Activated CD4-positive, alpha-beta T cell treated with anti-CD3 and anti-CD28 coated beads, Interleukin-2, Interleukin-4, amounts not matched to agents 100 ng/mL and 50 ng/mL, durations not matched to agents 16 hours and 8 hours (primary cell): ENCODE results near the gene NUTM2F.
"Not testable (repeated sequence)": the region's sequence is repeated elsewhere in the genome, so short reads cannot be mapped to it uniquely, and the experiment has no call there.

Experiments used
- DNase-seq: peaks from one replicate; pipeline ENCODE4 v3.0.0-alpha.2; 2020; ENCODE audit warnings: low spot score

NUTM2F gene

GRCh38 chr9:94315034-94315984, 13.1 kb downstream of the NUTM2F start:
- DNase-seq: not testable (repeated sequence)

DNA sequence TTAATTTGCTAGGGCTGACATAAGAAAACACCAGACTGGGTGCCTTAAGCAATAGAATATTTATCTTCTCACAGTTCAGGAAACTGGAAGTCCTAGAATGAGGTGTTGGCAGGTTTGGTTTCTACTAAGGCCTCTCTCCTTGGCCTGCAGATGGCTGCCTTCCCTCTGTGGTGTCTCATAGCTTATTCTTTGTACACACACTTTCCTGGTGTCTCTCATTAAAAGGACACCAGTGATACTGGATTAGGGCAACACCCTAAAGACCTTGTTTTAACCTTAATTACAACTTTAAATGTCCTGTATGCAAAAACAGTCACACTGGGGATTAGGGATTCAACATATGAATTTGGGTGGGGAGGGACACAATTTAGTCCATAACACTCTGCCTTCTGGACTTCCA, 25.1 kb downstream of the NUTM2F start:
- no peak for DNase-seq

GRCh38 chr9:94302426-94302825, 26.0 kb downstream of the NUTM2F start:
- no peak for DNase-seq

DNA sequence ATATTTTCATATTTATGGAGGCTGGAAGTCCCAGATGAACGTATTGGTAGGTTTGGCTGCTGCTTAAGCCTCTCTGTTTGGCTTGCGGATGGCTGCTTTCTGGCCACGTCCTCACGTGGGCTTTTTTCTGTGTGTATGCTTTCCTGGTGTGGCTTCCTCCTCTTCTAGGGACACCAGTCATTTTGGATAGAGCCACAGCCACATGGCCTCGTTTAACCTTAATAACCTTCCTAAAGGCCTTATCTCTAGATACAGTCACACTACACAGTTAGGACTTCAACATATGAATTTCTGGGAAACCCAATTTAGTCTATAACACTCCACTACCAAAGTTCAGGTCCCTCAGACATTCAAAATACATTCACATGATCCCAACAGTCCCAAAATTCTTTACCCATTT, 26.9 kb downstream of the NUTM2F start:
- DNase-seq: no peak

- no peak for DNase-seq
Observed at GRCh38 chr9:94300470-94301301, 27.8 kb downstream of the NUTM2F start.

DNA sequence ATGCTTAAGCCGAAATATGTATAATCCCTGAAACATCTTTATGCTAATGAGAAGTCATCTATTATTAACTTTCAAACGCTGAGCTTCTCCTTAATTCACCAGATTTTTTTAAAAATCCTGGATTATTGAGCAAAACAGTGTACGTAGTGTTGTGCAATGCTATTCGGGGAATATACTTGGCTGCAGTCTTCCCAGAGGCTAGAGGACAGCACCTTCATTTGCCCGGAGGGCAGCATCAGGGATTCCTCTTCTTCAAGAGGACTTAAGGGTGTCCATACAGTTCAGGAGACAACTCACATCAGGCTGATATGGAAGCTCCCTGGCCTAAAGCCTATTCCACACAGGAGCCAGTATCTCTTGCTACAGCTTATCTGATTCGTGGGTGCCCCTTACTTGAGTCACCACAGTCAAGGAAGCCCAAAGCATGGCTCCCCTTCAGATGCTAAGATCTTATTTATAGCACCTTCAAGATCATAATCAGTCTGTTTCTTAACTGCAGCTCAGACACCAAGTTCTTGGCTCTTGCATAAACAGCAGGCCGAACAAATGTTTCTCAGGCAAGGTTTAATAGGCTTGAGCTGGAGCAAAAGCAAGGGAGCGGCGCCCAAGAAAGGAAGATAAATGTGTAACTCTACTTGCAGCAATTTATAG, 29.4 kb downstream of the NUTM2F start:
- DNase-seq: no peak

- DNase-seq: no peak
Observed at GRCh38 chr9:94289691-94290090, 38.8 kb downstream of the NUTM2F start.

DNA sequence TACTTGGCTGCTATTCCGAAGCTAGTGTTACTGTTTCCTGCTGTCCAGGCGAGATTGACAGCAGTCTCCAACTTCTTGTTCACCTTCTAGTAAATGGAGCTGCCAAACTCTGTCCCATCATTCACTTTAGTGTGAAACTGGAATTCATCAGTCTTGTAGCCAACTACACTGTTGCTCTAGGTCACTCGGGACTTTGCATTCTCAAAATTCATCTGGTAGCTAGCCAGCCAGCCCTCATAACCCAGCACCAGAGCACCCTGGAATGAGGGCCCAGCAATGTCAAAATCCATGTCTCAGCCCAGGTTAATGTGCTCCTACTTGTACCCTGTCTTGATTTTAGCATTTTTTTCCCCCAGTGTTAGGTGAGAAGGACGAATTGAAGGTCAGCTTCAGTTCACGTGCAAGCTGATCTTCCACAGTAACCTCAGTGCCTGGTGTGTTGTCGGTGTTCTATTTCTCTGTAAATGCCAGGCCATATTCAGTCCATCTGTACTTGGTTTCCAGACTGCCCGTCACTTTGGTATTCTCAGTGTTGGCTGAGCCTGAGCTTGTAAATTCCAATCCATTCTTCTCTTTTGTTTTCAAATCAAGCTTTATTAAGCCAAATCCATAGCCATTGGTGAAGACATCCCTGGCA, 40.4 kb downstream of the NUTM2F start:
- DNase-seq: no peak

- DNase-seq: no peak
Observed at GRCh38 chr9:94286116-94286515, 42.3 kb downstream of the NUTM2F start.

GRCh38 chr9:94281101-94281500, 47.3 kb downstream of the NUTM2F start:
- no peak for DNase-seq

GRCh38 chr9:94280409-94280989, 47.9 kb downstream of the NUTM2F start:
- DNase-seq: no peak

- DNase-seq: no peak
Observed at GRCh38 chr9:94277885-94278536, 50.4 kb downstream of the NUTM2F start.

DNA sequence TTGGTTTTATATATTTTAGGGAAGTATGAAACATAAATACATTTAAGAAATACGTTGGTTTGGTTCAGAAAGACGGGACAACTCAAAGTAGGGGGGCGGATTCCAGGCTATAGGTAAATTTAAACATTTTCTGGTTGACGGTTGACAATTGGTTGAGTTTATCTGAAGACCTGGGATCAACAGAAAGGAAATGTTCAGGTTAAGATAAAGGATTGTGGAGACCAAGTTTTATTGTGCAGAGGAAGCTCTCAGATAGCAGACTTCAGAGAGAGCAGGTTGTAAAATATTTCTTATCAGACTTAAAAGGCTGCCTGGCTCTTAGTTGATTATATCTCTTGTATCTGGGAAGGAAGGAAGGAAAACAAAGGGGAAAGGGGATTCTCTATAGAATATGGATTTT, 51.4 kb downstream of the NUTM2F start:
- DNase-seq: not testable (repeated sequence)

DNA sequence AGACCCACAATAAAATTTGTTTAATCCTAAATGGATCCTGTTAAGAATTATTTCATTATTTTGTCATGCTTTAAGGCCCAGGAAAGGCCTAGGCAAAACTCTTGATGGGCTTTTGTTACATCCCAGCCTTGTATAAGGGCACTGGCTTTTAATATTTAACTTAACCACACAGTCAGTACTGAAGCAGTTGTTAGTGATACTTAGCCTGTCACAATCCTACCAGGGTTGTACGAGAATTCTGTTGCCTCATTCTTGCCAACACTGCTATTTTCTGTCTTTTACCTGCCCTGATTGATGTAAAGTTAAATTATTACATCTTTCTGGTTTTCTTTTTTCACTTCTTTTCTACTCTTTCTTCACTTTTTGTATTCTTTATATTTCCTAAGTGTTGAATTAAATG, 58.4 kb downstream of the NUTM2F start:
- no peak for DNase-seq

GRCh38 chr9:94269264-94269663, 59.2 kb downstream of the NUTM2F start:
- no peak for DNase-seq
